Caco-2 (cell line): ENCODE measurements around the gene MS4A7. TPM values are rescaled to one million over a fixed set of nuclear protein-coding genes. Genes with fewer than 3 reads are reported as not detected.

ENCODE experiments used
- BruUV-seq: library from RNA; stranded (reverse); fragments of 400-500 nt; replicated peaks from 2 replicates; lab custom pipeline; 2021; lab: Mats Ljungman, UMichigan
- CTCF ChIA-PET: fragments of 300-600 bp; sonication (Branson Sonifier 250); formaldehyde crosslinking; loops from one replicate; lab custom pipeline; 2022; ENCODE audit warnings: antibody characterized with exemption; lab: Charles Lee
- POLR2A ChIA-PET: fragments of 300-600 bp; sonication (Branson Sonifier 250); formaldehyde crosslinking; loops from one replicate; lab custom pipeline; 2022; ENCODE audit warnings: antibody characterized with exemption; lab: Charles Lee
- DNase-seq, 2 experiments: peaks; one replicate each; pipeline versions ENCODE4 v3.0.0 to v3.0.0-alpha.2; 2020 to 2022
- H3K27me3 ChIP-seq: replicated peaks from 2 replicates; pipeline ENCODE4 v1.6.0; 2011; ENCODE audit warnings: low read length; ENCODE audit not compliant: control insufficient read depth, insufficient read depth
- H3K36me3 ChIP-seq: 2 replicates; pipeline ENCODE4 v1.5.1; 2011; ENCODE audit warnings: low read length; ENCODE audit not compliant: control insufficient read depth, insufficient read depth
- H3K4me1 ChIP-seq: fragments of 250-450 bp; sonication (Bioruptor Pico); 2 replicates; pipeline ENCODE4 v1.5.1; 2020; ENCODE audit warnings: mild to moderate bottlenecking
- H3K4me3 ChIP-seq: 2 replicates; pipeline ENCODE4 v1.5.1; 2011; ENCODE audit warnings: low read depth, mild to moderate bottlenecking, control low read depth, low read length
- H3K9me3 ChIP-seq: fragments of 250-450 bp; sonication (Bioruptor Pico); 2 replicates; pipeline ENCODE4 v1.5.1; 2020; ENCODE audit warnings: mild to moderate bottlenecking, moderate library complexity
- H3K27ac Mint-ChIP-seq: one replicate; pipeline ENCODE4 v1.8.0; 2022; ENCODE audit warnings: mixed read lengths; ENCODE audit not compliant: unreplicated experiment
- H3K27me3 Mint-ChIP-seq: one replicate; pipeline ENCODE4 v1.8.0; 2022; ENCODE audit warnings: mixed read lengths; ENCODE audit not compliant: insufficient read depth, unreplicated experiment
- H3K36me3 Mint-ChIP-seq: one replicate; pipeline ENCODE4 v1.8.0; 2022; ENCODE audit warnings: mild to moderate bottlenecking, mixed read lengths; ENCODE audit not compliant: insufficient read depth, unreplicated experiment
- H3K4me1 Mint-ChIP-seq: one replicate; pipeline ENCODE4 v1.8.0; 2022; ENCODE audit warnings: low read depth, mixed read lengths; ENCODE audit not compliant: unreplicated experiment
- H3K4me3 Mint-ChIP-seq: one replicate; pipeline ENCODE4 v1.8.0; 2022; ENCODE audit warnings: mild to moderate bottlenecking, moderate library complexity, mixed read lengths; ENCODE audit not compliant: unreplicated experiment
- H3K9me3 Mint-ChIP-seq: one replicate; pipeline ENCODE4 v1.8.0; 2022; ENCODE audit warnings: mixed read lengths; ENCODE audit not compliant: unreplicated experiment
- CTCF ChIP-seq, 2 experiments: fragments of 200-600 bp in 1 of 2; IDR thresholded peaks; 1 replicate in 1 of 2; 2 replicates in 1 of 2; pipeline versions ENCODE4 v1.5.1 to v1.8.0; 2011 to 2022; ENCODE audit warnings: antibody characterized with exemption in 1 of 2, control low read depth in 1 of 2, inconsistent platforms in 1 of 2, low read depth in 1 of 2, low read length in 1 of 2, mild to moderate bottlenecking in 1 of 2, moderate library complexity in 1 of 2; ENCODE audit not compliant: insufficient read depth in 1 of 2, severe bottlenecking in 1 of 2, unreplicated experiment in 1 of 2
- intact Hi-C: fragments of 100-400 bp; cut with micrococcal nuclease; formaldehyde crosslinking; loops from one replicate; pipeline ENCODE4 v1.10.0; 2022; ENCODE audit not compliant: unreplicated experiment
- total RNA-seq: library from RNA; stranded (reverse); gene quantifications from 2 replicates; pipeline ENCODE4 v1.2.3, GENCODE V29; 2022

The MS4A7 gene
- total RNA-seq, 1 experiment from 2014 or later: not detected

- CTCF ChIA-PET: no interaction called here
- DNase-seq: no peak
- TF ChIP-seq CTCF (IDR thresholded peaks at IDR 0.05; ENCODE audit: insufficient read depth in 1 of 2, low read depth in 1 of 2, low read length in 1 of 2, severe bottlenecking in 1 of 2, unreplicated experiment in 1 of 2): no peak
- BruUV-seq: no TSS peak
- Histone ChIP-seq H3K27me3 (no peaks in the 10 kb centered on the region), H3K36me3 (no peaks in the 10 kb centered on the region), H3K4me1 (no peaks in the 10 kb centered on the region), H3K4me3 (no peak overlapping the region), H3K9me3 (no peaks in the 10 kb centered on the region; the same call in 1 of the 2 replicates)
- no peak overlapping the region for H3K27ac Mint-ChIP-seq
- H3K4me1 Mint-ChIP-seq: no peaks in the 10 kb centered on the region
- no peak overlapping the region for H3K4me3 Mint-ChIP-seq
- no peaks in the 10 kb centered on the region for H3K9me3 Mint-ChIP-seq
- POLR2A ChIA-PET: no interaction called here
- no peaks in the 10 kb centered on the region for H3K27me3 Mint-ChIP-seq
- no peaks in the 10 kb centered on the region for H3K36me3 Mint-ChIP-seq
- intact Hi-C loops: no loop called here
These were observed 18.5 kb downstream of the MS4A7 start for GRCh38 chr11:60396799-60397198.

GRCh38 chr11:60420015-60420414, 41.7 kb downstream of the MS4A7 start:
- BruUV-seq: no TSS peak
- Histone ChIP-seq H3K27me3 (no peaks in the 10 kb centered on the region), H3K4me3 (no peak overlapping the region), H3K36me3 (no peaks in the 10 kb centered on the region), H3K9me3 (no peaks in the 10 kb centered on the region), H3K4me1 (no peaks in the 10 kb centered on the region)
- H3K9me3 Mint-ChIP-seq: peaks cover 12% of the 10 kb centered on the region
- no peak overlapping the region for H3K4me3 Mint-ChIP-seq
- TF ChIP-seq CTCF (IDR thresholded peaks at IDR 0.05; ENCODE audit: insufficient read depth in 1 of 2, low read depth in 1 of 2, low read length in 1 of 2, severe bottlenecking in 1 of 2, unreplicated experiment in 1 of 2): no peak
- H3K27me3 Mint-ChIP-seq: no peaks in the 10 kb centered on the region
- no peaks in the 10 kb centered on the region for H3K4me1 Mint-ChIP-seq
- no peak overlapping the region for H3K27ac Mint-ChIP-seq
- POLR2A ChIA-PET: no interaction called here
- intact Hi-C loops: no loop called here
- no peaks in the 10 kb centered on the region for H3K36me3 Mint-ChIP-seq
- CTCF ChIA-PET: no interaction called here
- no peak for DNase-seq

GRCh38 chr11:60422609-60423008, 44.3 kb downstream of the MS4A7 start:
- DNase-seq: no peak
- POLR2A ChIA-PET: interaction anchor here (0.6 kb wide), 1 partner anchor 814 kb away, joined by 3 read pairs; no protein-coding TSS in a partner anchor
- Histone ChIP-seq H3K27me3 (no peaks in the 10 kb centered on the region), H3K36me3 (no peaks in the 10 kb centered on the region), H3K4me1 (no peaks in the 10 kb centered on the region), H3K4me3 (no peak overlapping the region), H3K9me3 (no peaks in the 10 kb centered on the region)
- H3K4me3 Mint-ChIP-seq: no peak overlapping the region
- CTCF ChIA-PET: no interaction called here
- intact Hi-C loops: no loop called here
- peaks cover 12% of the 10 kb centered on the region for H3K9me3 Mint-ChIP-seq
- H3K36me3 Mint-ChIP-seq: no peaks in the 10 kb centered on the region
- no peak for TF ChIP-seq CTCF (IDR thresholded peaks at IDR 0.05; ENCODE audit: insufficient read depth in 1 of 2, low read depth in 1 of 2, low read length in 1 of 2, severe bottlenecking in 1 of 2, unreplicated experiment in 1 of 2)
- no peaks in the 10 kb centered on the region for H3K4me1 Mint-ChIP-seq
- BruUV-seq: no TSS peak
- H3K27ac Mint-ChIP-seq: no peak overlapping the region
- H3K27me3 Mint-ChIP-seq: no peaks in the 10 kb centered on the region
